HL-60 (cell line): ENCODE data around the gene C1S.
"Not testable (repeated sequence)": the region's sequence is repeated elsewhere in the genome, so short reads cannot be mapped to it uniquely, and the experiment has no call there.

Source experiments
- DNase-seq, 2 experiments: peaks; one replicate each; pipeline ENCODE4 v3.0.0-alpha.2; 2010 to 2020; ENCODE audit warnings: low read depth in 1 of 2, low spot score in 1 of 2
- H3K27ac ChIP-seq: fragments of 250-450 bp; sonication (Bioruptor Pico); replicated peaks from 2 replicates; pipeline ENCODE4 v1.5.1; 2020; ENCODE audit warnings: mild to moderate bottlenecking, moderate library complexity
- H3K27me3 ChIP-seq: fragments of 250-450 bp; sonication (Bioruptor Pico); 2 replicates; pipeline ENCODE4 v1.5.1; 2021; ENCODE audit warnings: mild to moderate bottlenecking, moderate library complexity; ENCODE audit not compliant: insufficient read depth, poor library complexity, severe bottlenecking
- H3K4me3 ChIP-seq: replicated peaks from 2 replicates; pipeline ENCODE4 v1.5.1; 2011; ENCODE audit warnings: mild to moderate bottlenecking, control low read depth, low read length; ENCODE audit not compliant: insufficient read depth
- CTCF ChIP-seq: IDR thresholded peaks from one replicate; pipeline ENCODE4 v1.5.1; 2011; ENCODE audit warnings: low read length, control low read depth, inconsistent platforms; ENCODE audit not compliant: insufficient read depth
- GABPA ChIP-seq: IDR thresholded peaks from 2 replicates; pipeline ENCODE4 v1.6.1; 2012; ENCODE audit warnings: low read depth
- POLR2AphosphoS5 ChIP-seq: IDR thresholded peaks from 2 replicates; pipeline ENCODE4 v1.6.1; 2012; ENCODE audit warnings: low read depth
- REST ChIP-seq: IDR thresholded peaks from 2 replicates; pipeline ENCODE4 v1.6.1; 2012; ENCODE audit warnings: low read depth; ENCODE audit not compliant: insufficient replicate concordance
- SPI1 ChIP-seq: IDR thresholded peaks from 2 replicates; pipeline ENCODE4 v1.6.1; 2012; ENCODE audit warnings: low read depth, mild to moderate bottlenecking, borderline replicate concordance

C1S gene

GRCh38 chr12:7106082-7106481 lies 45.6 kb downstream of the C1S start:
- no peak for TF ChIP-seq SPI1
- no peak for TF ChIP-seq REST
- no peak for TF ChIP-seq POLR2AphosphoS5
- no peak for TF ChIP-seq GABPA
- no peak for TF ChIP-seq CTCF
- no peak for DNase-seq
- Histone ChIP-seq H3K4me3 (no peak overlapping the region), H3K27ac (no peak overlapping the region), H3K27me3 (no peaks in the 10 kb centered on the region)

GRCh38 chr12:7107181-7107580 lies 46.7 kb downstream of the C1S start:
- not testable (repeated sequence) for DNase-seq, H3K4me3 ChIP-seq, H3K27me3 ChIP-seq
- H3K27ac ChIP-seq = peak overlapping the region; percentile 95

- no peaks in the 10 kb centered on the region for H3K27me3 ChIP-seq
- peak overlapping the region; percentile 51 for H3K4me3 ChIP-seq
- peak; percentile 29 to 41 for DNase-seq
- TF ChIP-seq POLR2AphosphoS5 (no peak), SPI1 (no peak), CTCF (no peak), REST (no peak), GABPA (no peak)
- H3K27ac ChIP-seq = peak overlapping the region; percentile 95
These were observed 47.1 kb downstream of the C1S start for GRCh38 chr12:7107636-7108002.

- no peak for TF ChIP-seq GABPA
- TF ChIP-seq REST = no peak
- peak; percentile 87 for TF ChIP-seq SPI1
- TF ChIP-seq POLR2AphosphoS5 = peak; percentile 94
- Histone ChIP-seq H3K27ac (peak overlapping the region; percentile 95), H3K4me3 (peak overlapping the region; percentile 51), H3K27me3 (no peaks in the 10 kb centered on the region)
- peak; percentile 90 to 94 for DNase-seq
These were observed 47.7 kb downstream of the C1S start for GRCh38 chr12:7108003-7108795.
